GM12873 (cell line): ENCODE measurements around the gene RIPPLY2.

ENCODE experiments used
- TF ChIP-seq, protein P1 (sequence below): IDR thresholded peaks from 2 replicates; pipeline ENCODE4 v1.5.1; 2012; ENCODE audit warnings: low read depth, mild to moderate bottlenecking, moderate library complexity, low read length, control low read depth; ENCODE audit not compliant: insufficient read depth; ENCODE audit errors: missing control alignments

Gene RIPPLY2

DNA sequence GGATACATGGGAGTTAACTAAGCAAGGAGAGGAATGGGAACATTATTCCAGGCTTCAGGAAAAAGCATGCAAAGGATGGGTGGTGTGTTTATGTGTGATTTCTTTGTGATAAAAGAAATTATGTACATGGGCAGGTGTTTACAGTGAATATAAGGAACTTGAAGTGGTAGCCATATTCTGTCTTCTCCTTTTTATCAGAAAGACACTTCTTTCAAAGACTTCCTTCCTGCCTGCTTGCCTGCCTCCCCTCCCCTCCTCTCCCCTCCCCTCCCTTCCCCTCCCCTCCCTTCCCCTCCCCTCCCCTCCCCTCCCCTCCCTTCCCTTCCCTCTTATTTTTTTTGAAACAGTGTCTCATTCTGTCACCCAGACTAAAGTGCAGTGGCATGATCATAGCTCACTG, 20.7 kb downstream of the RIPPLY2 start:
- TF ChIP-seq, protein P1, sequence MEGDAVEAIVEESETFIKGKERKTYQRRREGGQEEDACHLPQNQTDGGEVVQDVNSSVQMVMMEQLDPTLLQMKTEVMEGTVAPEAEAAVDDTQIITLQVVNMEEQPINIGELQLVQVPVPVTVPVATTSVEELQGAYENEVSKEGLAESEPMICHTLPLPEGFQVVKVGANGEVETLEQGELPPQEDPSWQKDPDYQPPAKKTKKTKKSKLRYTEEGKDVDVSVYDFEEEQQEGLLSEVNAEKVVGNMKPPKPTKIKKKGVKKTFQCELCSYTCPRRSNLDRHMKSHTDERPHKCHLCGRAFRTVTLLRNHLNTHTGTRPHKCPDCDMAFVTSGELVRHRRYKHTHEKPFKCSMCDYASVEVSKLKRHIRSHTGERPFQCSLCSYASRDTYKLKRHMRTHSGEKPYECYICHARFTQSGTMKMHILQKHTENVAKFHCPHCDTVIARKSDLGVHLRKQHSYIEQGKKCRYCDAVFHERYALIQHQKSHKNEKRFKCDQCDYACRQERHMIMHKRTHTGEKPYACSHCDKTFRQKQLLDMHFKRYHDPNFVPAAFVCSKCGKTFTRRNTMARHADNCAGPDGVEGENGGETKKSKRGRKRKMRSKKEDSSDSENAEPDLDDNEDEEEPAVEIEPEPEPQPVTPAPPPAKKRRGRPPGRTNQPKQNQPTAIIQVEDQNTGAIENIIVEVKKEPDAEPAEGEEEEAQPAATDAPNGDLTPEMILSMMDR: no peak

DNA sequence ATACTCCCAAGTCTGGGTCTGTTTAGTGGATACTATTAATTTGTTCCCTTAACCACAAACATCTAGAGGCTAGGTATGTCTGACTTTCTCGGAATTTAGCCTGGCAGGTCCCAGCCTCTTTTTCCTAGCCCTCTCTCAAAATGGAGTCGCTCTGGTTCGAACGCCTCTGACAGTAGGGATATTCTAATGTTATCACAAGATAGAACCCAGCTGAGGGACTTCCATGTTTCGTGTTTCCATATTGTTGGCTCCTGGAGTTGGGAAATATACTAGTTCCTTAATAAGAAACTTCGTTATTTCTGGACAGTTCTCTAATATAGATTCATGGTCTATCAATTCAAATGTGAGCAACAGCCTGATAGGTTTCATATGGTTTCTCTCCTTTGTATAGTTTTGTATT, 22.7 kb downstream of the RIPPLY2 start:
- TF ChIP-seq, protein P1: no peak

DNA sequence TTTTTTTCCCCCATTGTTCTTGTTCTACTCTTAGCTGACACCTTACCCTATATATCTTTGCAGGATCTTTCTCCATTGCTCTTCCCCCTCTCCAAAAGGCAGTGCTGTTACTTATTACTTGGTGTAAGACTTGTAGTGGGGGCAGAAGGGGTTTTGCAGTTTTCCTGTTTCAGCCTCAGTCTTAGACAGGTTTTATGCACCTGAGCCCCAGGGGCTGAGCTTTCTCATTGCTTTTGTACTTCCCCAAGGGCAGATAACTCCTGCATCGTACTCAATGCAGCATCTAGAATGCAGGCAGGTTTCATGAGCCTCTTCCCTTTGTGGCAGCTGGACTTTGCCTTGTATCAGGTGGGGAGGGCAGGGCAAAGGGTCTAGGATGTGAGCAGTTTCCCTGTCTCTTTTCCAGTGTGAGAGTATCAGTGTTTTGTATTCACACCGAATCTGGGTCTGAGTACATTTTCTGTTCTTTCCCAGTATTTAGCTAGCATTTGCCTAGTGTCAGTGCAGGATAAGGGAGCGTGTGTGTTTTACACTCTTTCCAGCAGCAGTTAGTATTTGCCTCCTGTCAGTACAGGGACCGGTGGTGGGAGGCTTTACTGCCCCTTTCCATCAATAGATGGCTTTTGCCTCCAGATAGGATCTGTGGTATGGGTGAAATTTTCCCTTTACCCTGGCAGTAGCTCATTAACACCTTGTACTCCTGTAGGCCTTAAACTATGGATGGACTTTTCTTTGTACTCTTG, 25.9 kb downstream of the RIPPLY2 start:
- TF ChIP-seq, protein P1: no peak

DNA sequence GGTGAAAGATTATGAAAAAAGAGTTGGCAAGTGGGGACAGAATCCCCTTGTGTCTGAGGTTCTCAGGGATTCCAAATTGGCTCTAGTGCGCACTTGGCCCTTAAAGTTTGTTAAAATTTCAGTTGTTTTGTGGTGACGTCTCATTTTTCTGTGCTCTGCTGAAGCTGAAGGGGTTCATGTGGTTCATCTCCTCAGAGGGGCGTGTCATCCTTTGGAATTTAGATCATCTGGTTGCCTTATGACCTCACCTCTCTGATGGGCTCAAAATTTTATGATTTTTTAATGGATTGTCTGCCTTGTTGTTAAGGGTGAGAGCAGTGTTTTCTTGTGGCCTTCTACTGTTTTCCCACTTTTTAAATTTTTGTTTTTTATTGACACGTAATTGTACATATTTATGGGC, 26.6 kb downstream of the RIPPLY2 start:
- TF ChIP-seq, protein P1: no peak

DNA sequence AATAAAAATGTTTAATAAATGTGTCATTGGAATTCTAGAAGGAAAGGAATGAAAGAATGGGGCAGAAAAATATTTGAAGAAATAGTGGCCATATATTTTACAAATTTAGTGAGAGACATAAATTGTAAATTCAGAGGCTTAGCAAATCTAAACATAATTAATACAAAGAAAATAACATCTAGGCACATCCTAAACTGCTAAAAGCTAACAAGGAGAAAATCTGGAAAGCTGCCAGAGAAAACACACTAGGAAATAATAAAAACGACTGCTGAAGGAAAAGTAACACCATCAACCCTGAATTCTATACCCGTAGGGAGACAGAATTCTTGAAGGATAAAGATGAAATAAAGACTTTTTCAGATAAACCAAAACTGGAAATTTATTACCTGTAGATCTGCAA, 30.1 kb downstream of the RIPPLY2 start:
- TF ChIP-seq, protein P1: no peak

DNA sequence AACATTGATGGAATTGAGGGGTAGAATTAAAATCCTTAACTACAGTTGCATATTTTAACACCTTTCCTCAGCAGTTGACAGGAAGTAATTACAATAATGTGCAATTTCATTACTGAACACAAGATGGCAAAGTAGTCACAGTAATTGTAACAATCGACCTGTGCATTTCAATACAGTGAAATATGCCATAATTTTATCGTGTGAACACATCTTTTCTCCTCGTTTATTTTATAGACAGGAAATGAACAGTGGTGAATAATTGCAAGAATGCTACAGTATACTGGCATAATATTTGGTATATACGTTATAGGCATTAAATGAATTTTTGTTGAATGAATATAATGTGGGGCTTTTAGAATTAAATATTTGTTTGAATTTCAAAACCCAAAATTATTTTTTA, 31.4 kb downstream of the RIPPLY2 start:
- TF ChIP-seq, protein P1: peak; percentile 59

DNA sequence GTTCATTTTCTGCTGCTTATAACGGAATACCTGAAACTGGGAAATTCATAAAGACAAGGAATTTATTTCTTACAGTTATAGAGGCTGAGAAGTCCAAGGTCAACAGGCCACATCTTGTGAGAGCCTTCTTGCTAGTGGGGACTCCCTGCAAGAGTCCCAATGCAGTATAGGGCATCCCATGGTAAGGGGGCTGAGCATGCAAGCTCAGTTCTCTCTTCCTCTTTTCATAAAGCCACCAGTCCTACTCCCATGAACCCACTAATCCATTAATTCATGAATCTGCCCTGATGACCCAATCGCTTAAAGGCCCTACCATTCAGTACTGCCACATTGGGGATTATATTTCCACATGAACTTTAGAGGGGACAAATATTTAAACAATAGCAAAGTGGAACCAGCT, 32.8 kb downstream of the RIPPLY2 start:
- TF ChIP-seq, protein P1: no peak
